CD4-positive, alpha-beta T cell treated with Interleukin-2 at 100 ng/mL for 4 hours (primary cell): ENCODE results near the gene HEXB.
"Not testable (repeated sequence)": the region's sequence is repeated elsewhere in the genome, so short reads cannot be mapped to it uniquely, and the experiment has no call there.

Experiments used
- DNase-seq: peaks from one replicate; pipeline ENCODE4 v3.0.0-alpha.2; 2020; ENCODE audit warnings: low spot score

HEXB gene

GRCh38 chr5:74738406-74738805 lies 53.4 kb downstream of the HEXB start:
- no peak for DNase-seq

GRCh38 chr5:74748742-74749141 lies 63.7 kb downstream of the HEXB start:
- DNase-seq, result not testable (repeated sequence)

- DNase-seq, result no peak
Measured at GRCh38 chr5:74761241-74761640, 76.2 kb downstream of the HEXB start.

GRCh38 chr5:74762599-74762998 lies 77.6 kb downstream of the HEXB start:
- peak; percentile 2 for DNase-seq

GRCh38 chr5:74763504-74763903 lies 78.5 kb downstream of the HEXB start:
- no peak for DNase-seq

- DNase-seq, result no peak
Measured at GRCh38 chr5:74765201-74765600, 80.2 kb downstream of the HEXB start.

GRCh38 chr5:74765929-74766328 lies 80.9 kb downstream of the HEXB start:
- DNase-seq, result no peak

- peak; percentile 38 for DNase-seq
Measured at GRCh38 chr5:74766418-74766848, 81.4 kb downstream of the HEXB start.

GRCh38 chr5:74766849-74767578 lies 82.0 kb downstream of the HEXB start, which contains the start of the genes GFM2 and NSA2:
Gene GFM2 (minus strand): TSS chr5:74767117. CDS start chr5:74763742, 3,375 bp downstream.
Gene NSA2 (plus strand): TSS chr5:74767249. CDS start chr5:74767361, 112 bp downstream.
- peak; percentile 94 for DNase-seq

GRCh38 chr5:74767579-74767913 lies 82.5 kb downstream of the HEXB start:
- no peak for DNase-seq
